Fibroblast of lung (primary cell): ENCODE measurements around the gene HDAC8.

Experiments
- CTCF ChIP-seq, 2 donors: IDR thresholded peaks in 1 of 2; conservative IDR thresholded peaks in 1 of 2; 1 replicate in 1 of 2; 2 replicates in 1 of 2; pipeline ENCODE4 v1.5.1; 2011 to 2012; ENCODE audit warnings: low read length in 2 of 2, control low read depth in 1 of 2, inconsistent platforms in 1 of 2, low read depth in 1 of 2, mild to moderate bottlenecking in 1 of 2
- EZH2 ChIP-seq: IDR thresholded peaks from 2 replicates; pipeline ENCODE4 v1.5.1; 2012; ENCODE audit warnings: low read length, control low read depth, mild to moderate bottlenecking; ENCODE audit errors: missing control alignments

- no peak for TF ChIP-seq CTCF (conservative IDR thresholded peaks at IDR 0.05 in 1 of 2, IDR thresholded peaks at IDR 0.05 in 1 of 2; ENCODE audit: low read depth in 1 of 2, low read length in 2 of 2)
- no peak for TF ChIP-seq EZH2
These were observed 6.2 kb downstream of the HDAC8 start for GRCh38 chrX:72566448-72566847.
